Esophagus muscularis mucosa (tissue), 4 donors: ENCODE results near the gene SIRT5.

Experiments used
- EP300 ChIP-seq: sonication (generic); formaldehyde crosslinking; IDR thresholded peaks from one replicate; pipeline ENCODE4 v1.6.1; 2017; ENCODE audit warnings: antibody characterized with exemption
- POLR2A ChIP-seq: fragments of 450-650 bp; IDR thresholded peaks from one replicate; pipeline ENCODE4 v1.6.1; 2017; ENCODE audit warnings: antibody characterized with exemption, moderate library complexity, mild to moderate bottlenecking, low read depth
- POLR2AphosphoS5 ChIP-seq, 2 donors: sonication (generic); formaldehyde crosslinking; IDR thresholded peaks; one replicate each; pipeline ENCODE4 v1.6.1; 2017; ENCODE audit warnings: antibody characterized with exemption in 2 of 2
- TF ChIP-seq, protein P1 (sequence below), 3 experiments: fragments of 200-600 bp in 2 of 3; fragments of 450-650 bp in 1 of 3; sonication (generic) in 2 of 3; IDR thresholded peaks; one replicate each; pipeline ENCODE4 v1.5.1; 2017 to 2019; ENCODE audit warnings: antibody characterized with exemption in 3 of 3, mild to moderate bottlenecking in 2 of 3, moderate library complexity in 1 of 3

- TF ChIP-seq, protein P1, sequence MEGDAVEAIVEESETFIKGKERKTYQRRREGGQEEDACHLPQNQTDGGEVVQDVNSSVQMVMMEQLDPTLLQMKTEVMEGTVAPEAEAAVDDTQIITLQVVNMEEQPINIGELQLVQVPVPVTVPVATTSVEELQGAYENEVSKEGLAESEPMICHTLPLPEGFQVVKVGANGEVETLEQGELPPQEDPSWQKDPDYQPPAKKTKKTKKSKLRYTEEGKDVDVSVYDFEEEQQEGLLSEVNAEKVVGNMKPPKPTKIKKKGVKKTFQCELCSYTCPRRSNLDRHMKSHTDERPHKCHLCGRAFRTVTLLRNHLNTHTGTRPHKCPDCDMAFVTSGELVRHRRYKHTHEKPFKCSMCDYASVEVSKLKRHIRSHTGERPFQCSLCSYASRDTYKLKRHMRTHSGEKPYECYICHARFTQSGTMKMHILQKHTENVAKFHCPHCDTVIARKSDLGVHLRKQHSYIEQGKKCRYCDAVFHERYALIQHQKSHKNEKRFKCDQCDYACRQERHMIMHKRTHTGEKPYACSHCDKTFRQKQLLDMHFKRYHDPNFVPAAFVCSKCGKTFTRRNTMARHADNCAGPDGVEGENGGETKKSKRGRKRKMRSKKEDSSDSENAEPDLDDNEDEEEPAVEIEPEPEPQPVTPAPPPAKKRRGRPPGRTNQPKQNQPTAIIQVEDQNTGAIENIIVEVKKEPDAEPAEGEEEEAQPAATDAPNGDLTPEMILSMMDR (IDR thresholded peaks at IDR 0.05), result no peak
- no peak for TF ChIP-seq POLR2AphosphoS5 (IDR thresholded peaks at IDR 0.05)
- TF ChIP-seq POLR2A, result no peak
- TF ChIP-seq EP300, result no peak
Observed at GRCh38 chr6:13590574-13591153, 16.3 kb downstream of the SIRT5 start.
